ENCODE measurements around the gene OSCAR.
A peak's percentile ranks its signal among the peaks of the same experiment; 100 is the strongest.

The OSCAR gene

GRCh38 chr19:54115109-54116063 lies 14.8 kb upstream of the OSCAR start, which contains the start of the genes PRPF31 and TFPT:
TSS of gene PRPF31 (plus strand) at chr19:54115754. CDS start at chr19:54118279, 2,525 bp downstream.
TSS of gene TFPT (minus strand) at chr19:54115657. CDS start at chr19:54115269, 388 bp downstream.
- TF ChIP-seq CTCF (IDR thresholded peaks at IDR 0.05; ENCODE audit: unreplicated experiment in 3 of 3), result no peak
- Mint-ChIP-seq H3K27me3 (ENCODE audit: low read depth) (no peaks in the 10 kb centered on the region), H3K27ac (peak within 1 kb of the TSS; percentile 70 to 91 (median 89)), H3K4me3 (peak within 1 kb of the TSS; percentile 89 to 94 (median 91)), H3K36me3 (ENCODE audit: low read depth) (peaks cover 24% of the 10 kb centered on the region), H3K4me1 (peaks cover 10% of the 10 kb centered on the region), H3K9me3 (no peaks in the 10 kb centered on the region)

- Mint-ChIP-seq H3K36me3 (ENCODE audit: low read depth) (peaks cover 22% of the 10 kb centered on the region), H3K4me3 (peak overlapping the region; percentile 89 to 94 (median 91)), H3K27me3 (ENCODE audit: low read depth) (no peaks in the 10 kb centered on the region), H3K27ac (peak overlapping the region; percentile 70 to 91 (median 89)), H3K9me3 (no peaks in the 10 kb centered on the region), H3K4me1 (peaks cover 10% of the 10 kb centered on the region)
- no peak for TF ChIP-seq CTCF (IDR thresholded peaks at IDR 0.05; ENCODE audit: unreplicated experiment in 3 of 3)
Measured at GRCh38 chr19:54114340-54115108, 13.9 kb upstream of the OSCAR start.

GRCh38 chr19:54109651-54110050 lies 9.0 kb upstream of the OSCAR start:
- no peaks in the 10 kb centered on the region for H3K27me3 Mint-ChIP-seq (ENCODE audit: low read depth)
- H3K27ac Mint-ChIP-seq, result no peak overlapping the region
- H3K4me3 Mint-ChIP-seq, result no peak overlapping the region
- TF ChIP-seq CTCF (IDR thresholded peaks at IDR 0.05; ENCODE audit: unreplicated experiment in 3 of 3), result no peak
- H3K9me3 Mint-ChIP-seq, result no peaks in the 10 kb centered on the region
- peaks cover 34% of the 10 kb centered on the region for H3K36me3 Mint-ChIP-seq (ENCODE audit: low read depth)
- H3K4me1 Mint-ChIP-seq, result no peaks in the 10 kb centered on the region

GRCh38 chr19:54108496-54108895 lies 7.9 kb upstream of the OSCAR start:
- peaks cover 34% of the 10 kb centered on the region for H3K36me3 Mint-ChIP-seq (ENCODE audit: low read depth)
- no peaks in the 10 kb centered on the region for H3K9me3 Mint-ChIP-seq
- no peak overlapping the region for H3K27ac Mint-ChIP-seq
- H3K4me1 Mint-ChIP-seq, result no peaks in the 10 kb centered on the region
- H3K27me3 Mint-ChIP-seq (ENCODE audit: low read depth), result no peaks in the 10 kb centered on the region
- TF ChIP-seq CTCF (IDR thresholded peaks at IDR 0.05; ENCODE audit: unreplicated experiment in 3 of 3), result no peak
- H3K4me3 Mint-ChIP-seq, result no peak overlapping the region

GRCh38 chr19:54107876-54108490 lies 7.4 kb upstream of the OSCAR start:
- Mint-ChIP-seq H3K4me1 (no peaks in the 10 kb centered on the region), H3K9me3 (no peaks in the 10 kb centered on the region), H3K27me3 (ENCODE audit: low read depth) (no peaks in the 10 kb centered on the region), H3K4me3 (peak overlapping the region in 1 of 3 experiments; percentile 16), H3K36me3 (ENCODE audit: low read depth) (peaks cover 34% of the 10 kb centered on the region), H3K27ac (no peak overlapping the region)
- no peak for TF ChIP-seq CTCF (IDR thresholded peaks at IDR 0.05; ENCODE audit: unreplicated experiment in 3 of 3)

All from nephron (organoid).